GM18498 (cell line): ENCODE results near the gene TSPYL6.

Experiments used
- ATAC-seq: cut with Tn5 transposase; IDR thresholded peaks from one replicate; pipeline ENCODE4 v1.9.1; 2021; ENCODE audit warnings: mild to moderate bottlenecking, moderate library complexity; ENCODE audit not compliant: unreplicated experiment

TSPYL6 gene

DNA sequence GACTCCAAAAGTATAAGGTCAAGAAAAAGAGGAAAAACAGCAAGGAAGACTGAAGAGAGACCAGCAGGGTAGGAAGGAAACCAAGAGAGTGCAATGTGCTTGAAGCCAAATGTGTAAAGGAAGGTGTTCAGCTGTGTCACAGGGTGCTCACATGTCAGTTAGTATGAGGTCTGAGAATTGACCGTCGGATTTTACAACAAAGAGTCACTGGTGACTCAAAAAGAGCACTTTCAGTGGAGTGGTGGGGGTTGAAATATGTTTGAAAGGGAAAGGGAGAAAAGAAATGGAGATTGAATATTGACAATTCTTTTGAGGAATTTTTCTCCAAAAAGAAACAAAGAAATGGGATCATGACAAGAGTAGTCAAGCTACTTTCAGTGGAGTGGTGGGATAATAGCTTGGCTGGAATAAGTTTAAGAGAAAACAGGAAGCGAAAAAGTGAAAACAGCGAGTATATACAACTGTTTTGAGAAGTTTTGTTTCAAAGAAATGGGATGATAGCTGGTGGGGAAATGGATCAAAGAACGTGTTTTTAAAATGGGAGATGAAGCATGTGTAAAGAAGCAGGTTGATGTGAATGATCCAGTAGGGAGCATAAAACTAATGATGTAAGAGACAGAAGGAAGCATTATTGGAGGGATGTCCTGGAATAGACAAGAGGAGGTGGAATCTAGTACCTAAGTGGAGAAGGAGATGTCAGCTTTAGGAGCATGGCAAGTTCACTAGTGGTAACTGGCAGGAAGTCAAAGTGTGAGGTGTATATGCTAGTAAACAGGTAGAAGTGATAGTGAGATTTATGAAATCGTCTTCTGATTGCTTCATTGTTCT lies 3.6 kb upstream of the TSPYL6 start:
- peak; percentile 85 for ATAC-seq

DNA sequence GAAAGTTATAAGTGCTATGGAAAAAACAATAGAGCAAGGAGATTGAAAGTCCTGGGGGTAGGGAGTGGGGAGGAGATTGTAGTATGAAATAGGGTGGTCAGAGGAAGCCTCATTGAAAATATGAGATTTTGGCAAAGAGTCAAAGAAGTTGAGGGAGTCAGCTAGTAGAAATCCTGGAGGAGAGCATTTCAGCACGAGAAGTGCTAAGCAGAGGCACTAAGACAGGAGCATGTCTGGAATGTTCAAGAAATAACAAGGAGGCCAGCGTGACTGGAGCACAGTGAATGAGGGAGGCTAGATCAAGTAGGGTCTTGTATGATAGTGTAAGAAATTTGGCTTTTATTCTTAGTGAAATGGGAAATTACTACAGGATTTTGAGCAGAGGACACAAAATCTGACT lies 2.1 kb upstream of the TSPYL6 start:
- ATAC-seq, result no peak

DNA sequence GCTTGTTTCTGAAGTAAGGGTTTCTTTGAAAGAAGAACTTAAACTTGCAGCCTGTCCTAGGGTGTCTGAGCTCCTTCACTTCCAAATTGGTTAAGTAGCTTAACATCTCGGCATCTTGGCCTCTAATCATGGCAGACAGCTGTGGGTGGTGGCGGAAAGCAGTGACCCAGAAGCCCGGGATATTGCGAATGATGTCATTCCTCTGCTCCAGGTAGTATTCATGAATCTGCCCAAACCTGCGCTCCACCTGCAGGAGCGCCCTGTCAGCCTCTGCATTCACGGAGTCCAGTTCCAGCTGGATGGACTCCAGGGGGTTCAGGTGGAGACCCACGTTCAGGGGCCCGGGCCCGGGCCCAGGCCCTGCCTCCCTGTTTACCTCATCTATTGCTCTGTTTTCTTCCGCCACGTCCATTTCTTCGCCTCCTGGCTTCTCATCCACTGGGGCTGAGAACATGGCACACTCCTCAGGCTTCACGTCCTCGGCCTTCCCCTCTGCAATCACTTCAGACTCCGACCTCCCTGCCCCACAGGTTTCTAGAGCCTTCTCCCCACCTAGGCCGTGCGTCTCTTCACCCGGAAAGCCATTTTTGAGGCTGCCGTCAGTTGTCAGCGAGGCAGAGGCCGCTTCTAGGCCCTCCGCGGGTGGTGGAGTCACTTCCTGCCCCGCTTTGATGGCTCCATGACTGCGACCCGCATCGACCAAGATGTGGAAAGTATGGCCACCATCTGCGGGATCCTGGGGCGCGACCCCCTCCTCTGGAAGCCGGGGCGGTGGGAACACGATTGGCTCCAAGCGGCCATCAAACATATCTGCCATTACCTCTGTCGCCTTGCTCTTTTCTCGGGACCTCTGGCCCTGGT lies 569 bp downstream of the TSPYL6 start:
- ATAC-seq, result no peak

DNA sequence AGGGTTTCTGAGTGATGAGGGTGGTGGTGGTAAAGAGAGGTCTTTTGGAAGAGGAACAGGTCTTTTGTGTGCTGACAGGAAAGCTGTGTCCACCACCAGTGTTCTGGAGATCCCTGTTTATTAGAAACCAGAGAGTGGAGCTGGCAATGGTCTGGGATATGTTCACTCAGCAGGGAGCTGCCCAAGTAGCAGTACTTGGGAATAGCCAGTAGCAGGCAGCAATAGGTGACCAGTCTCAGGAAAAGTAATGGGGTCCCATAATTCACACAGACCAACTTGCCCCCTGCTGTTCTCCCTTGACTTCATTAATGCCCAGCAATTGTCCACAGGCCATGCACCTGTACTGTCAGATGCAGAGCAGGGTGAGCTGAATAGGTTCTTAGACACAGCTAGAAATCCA lies 1.8 kb downstream of the TSPYL6 start:
- no peak for ATAC-seq

DNA sequence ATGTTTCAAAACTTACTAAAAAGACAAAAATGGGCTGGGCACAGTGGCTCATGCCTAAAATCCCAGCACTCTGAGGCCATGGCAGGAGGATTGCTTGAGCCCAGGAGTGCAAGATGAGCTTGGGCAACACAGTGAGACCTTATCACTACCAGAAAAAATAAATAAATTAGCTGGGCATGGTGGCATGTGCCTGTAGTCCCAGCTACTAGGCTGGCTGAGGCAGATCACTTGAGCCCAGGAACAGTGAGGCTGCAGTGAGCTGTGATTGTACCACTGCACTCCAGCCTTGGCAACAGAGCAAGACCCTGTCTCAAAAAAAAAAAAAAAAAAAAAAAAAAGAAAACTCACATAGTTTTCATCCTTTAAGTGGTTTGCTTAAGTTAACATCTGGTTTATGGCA lies 6.4 kb downstream of the TSPYL6 start:
- no peak for ATAC-seq

DNA sequence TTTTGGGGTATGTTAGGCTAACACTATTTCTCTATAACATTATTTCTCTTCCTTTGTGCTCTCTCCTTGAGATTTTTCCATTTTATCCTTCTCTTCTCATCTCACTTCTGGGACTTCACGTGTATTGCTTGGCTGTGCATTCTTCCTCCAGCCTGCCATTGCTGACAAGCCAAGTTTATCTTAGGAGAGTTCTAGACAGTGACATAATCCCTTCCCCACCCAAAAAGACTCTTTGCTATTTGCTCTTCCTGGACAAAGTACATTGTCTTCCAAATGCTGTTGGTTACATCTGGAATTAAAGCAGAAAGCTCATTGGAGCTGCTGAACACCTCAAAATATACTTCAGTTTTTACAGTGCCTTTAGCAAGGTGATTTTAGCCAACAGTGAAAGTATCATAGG lies 8.9 kb downstream of the TSPYL6 start:
- ATAC-seq, result no peak

DNA sequence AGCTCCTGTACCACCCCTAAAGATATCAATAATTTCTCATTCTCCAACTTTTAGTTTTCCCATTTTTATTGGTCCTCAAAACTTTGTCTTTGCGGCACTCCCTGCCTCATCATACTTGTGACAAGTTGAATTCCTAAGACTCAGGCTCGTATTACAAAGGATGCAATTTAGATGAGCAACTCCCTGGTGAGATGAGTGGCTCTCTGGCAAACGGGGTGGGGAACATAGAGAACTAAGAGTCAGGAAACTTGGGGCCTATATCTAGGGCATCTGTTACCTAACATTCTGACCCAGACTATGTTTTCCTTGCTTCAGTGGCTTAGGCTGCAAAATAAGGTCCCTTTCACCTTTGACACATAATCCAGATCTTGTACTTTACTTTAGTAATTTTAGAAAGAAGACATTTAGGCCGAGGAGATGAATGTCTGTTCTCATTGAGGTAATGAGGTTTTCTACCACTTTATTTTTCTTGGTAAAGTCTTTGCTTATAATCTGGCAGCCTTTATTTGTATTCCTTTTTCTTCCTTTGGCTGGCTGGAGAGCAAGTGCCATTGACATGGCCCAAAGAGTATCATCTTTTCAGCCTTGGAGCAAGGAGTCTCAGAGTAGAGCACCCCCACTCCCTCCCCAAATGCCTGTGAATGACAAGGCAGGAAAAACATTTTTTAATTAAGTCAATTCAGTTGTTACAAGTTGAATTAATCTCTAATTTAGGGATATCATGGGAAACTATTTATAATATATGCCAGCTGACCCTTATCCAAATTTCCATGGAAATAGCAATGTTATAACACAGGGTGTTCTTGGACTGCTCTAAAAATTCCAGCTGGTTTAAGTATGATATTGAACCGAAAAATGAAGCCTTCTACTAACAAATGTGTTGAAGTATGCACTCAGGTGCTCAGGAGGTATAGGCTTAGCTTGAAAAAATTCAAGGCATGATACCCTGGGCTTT lies 15.2 kb downstream of the TSPYL6 start:
- no peak for ATAC-seq

DNA sequence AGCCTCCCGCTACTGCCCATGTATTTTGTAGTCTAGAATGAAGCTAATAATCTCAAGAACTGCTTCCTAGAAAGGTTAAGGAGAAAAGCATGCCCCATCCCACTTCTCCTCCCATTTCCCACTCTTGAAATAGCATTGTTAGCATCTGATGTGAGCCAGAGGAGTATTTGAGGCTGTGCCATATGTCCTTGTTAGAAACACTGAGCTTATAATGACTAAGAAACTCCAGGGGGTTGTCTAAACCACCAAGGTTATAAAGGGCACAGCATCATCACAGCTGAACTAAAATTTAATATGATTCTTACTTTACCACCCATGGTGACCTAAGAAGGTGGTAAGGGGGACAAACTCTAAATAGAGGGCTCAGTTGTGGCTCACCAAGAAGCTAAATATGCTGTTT lies 16.6 kb downstream of the TSPYL6 start:
- ATAC-seq, result no peak

DNA sequence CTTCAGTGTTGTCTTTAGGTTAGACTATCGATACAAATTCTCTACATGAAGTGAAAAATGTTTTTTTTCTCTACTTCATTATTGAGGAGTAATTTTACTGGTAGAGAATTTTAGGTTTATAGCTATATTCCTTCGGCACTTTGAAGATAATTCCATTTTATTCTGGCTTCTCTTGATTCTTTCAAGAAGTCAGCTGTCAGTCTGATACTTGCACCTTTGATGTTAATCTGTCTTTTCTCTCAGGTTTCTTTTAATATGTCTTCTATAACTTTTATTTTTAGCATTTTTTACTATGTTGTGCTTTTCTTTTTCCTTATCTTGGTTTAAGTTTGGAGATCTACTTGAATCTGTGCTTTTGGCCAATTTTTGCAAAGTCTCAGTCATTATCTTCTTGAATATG lies 18.6 kb downstream of the TSPYL6 start:
- no peak for ATAC-seq

DNA sequence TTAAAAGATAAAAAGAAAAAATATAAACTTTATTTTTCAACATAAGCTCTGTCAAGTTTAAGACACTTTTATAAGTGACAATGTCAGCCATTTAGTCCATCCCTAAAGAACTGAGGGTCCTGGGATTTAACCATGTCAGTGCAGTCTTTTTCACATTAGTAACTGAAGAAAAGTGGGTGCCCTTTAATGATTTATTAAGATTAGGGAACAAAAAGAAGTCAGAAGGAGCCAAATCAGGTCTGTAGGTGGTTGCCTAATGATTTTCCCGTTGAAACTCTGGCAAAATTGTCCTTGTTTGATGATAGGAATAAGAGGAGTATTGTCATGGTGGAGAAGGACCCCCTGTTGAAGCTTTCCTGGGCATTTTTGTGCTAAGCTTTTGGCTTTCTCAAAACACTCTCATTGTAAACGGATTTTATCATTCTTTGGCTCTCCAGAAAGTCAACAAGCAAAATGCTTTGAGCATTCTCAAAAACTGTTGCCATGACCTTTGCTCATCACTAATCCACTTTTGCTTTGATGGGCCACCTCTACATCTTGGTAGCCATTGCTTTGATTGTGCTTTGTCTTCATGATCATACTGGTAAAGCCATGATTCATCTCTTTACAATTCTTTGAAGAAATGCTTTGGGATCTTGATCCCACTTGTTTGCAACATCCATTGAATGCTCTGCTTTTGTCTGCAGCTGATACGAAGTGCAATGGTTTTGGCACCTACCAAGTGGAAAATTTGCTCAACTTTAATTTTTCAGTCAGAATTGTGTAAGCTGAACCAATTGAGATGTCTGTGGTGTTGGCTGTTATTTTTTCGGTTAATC lies 22.0 kb downstream of the TSPYL6 start:
- ATAC-seq, result no peak

DNA sequence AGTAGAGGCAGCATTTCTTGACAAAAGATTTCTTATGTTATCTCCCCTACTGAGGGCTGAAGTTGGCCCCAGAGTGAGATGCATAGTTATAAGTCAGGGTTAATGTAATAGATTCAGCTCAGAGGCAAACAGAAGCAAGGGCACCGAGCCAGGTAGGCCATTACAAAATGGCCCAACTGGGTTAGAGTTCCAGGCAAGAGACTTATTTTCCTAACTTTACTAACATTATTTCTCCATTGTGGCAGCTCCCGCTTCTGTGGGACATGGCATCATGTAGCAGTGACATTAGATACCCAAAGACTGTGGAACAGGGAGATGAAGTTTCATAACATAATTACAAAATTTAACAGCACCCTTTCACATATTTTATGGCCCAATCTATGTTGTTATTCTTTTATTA lies 27.1 kb downstream of the TSPYL6 start:
- no peak for ATAC-seq

DNA sequence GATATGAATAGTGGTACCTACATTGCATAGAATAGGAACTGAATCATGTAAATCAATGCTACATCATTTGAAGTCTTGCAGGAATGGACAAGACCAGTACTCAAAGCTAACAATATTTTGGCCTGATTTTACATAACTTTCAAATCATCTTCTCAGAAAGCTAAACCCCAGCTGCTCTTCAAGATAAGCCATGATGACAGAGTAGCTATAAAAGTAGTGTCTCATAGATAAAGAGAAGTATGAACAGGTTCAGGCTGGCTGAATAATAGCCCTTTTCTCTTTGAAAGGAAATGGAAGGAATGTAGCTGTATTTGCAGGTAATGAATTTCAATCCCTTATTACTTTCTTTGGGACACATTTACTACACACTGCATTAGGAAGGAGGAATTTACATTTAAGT lies 28.2 kb downstream of the TSPYL6 start:
- ATAC-seq, result no peak

DNA sequence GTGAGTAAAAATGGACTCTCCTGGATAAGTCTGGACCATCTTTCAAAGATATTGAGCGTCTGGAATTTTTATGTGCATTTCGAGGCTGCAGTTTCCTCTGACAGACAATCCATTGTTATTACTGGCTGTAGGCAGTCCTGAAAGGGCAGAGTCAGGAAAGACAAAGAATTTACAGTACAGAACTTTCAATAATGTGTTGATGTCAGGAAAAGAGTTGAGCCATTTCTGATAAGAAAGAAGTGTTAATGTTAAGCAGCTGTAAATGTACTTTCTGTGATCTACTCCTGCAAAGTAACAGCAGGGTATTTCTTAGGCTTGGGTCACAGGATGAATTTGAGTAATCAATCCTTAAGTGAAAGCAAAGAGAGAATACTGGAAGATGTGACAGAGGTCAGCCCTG lies 29.8 kb downstream of the TSPYL6 start:
- ATAC-seq, result no peak

DNA sequence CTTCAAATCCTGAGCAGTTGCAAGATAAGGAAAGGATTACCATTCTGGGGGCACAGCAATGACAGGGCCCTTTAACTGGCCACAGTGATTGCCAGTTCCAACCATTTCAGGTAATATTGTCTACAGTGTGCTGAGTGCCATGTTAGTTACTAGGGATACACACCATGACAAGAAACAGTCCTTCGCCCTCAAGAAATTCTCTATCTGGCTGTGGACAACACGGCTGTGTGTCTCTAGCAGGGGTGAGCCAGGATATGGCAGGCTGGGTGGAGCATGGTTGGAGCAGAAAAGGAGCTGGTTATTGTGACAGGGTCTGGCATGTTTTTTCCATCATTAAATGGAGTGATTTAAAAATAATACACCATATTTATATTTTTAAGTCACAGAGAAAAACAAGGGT lies 31.0 kb downstream of the TSPYL6 start:
- ATAC-seq, result no peak

DNA sequence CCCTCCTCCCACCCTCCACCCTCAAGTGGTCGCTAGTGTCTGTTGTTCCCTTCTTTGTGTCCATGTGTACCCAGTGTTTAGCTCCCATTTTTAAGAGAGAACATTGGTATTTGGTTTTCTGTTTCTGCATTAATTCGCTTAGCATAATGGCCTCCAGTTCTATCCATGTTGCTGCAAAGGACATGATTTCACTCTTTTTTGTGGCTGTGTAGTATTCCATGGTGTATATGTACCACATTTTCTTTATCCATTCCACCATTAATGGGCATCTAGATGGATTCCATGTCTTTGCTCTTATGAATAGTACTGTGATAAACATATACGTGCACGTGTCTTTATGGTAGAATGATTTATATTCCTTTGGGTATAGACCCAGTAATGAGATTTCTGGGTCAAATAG lies 42.9 kb downstream of the TSPYL6 start:
- no peak for ATAC-seq

DNA sequence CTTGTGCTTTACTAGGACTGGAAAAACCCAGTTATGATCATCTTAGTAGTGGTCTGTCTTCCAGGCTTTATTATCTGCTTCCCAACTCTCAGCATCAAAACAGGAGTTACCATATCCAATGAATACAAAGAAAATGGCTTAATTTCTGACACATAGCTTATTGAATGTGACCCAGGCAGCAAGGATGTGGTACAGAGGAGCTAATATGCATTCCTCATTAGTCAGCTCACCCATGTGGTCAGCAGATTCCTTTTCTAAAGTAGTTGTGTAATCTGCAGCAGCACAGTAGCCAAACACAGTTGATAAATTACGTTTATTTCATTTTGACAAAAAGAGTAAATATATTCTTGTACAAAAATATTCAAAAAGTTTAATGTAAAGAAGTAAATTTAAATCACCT lies 43.6 kb downstream of the TSPYL6 start:
- no peak for ATAC-seq

DNA sequence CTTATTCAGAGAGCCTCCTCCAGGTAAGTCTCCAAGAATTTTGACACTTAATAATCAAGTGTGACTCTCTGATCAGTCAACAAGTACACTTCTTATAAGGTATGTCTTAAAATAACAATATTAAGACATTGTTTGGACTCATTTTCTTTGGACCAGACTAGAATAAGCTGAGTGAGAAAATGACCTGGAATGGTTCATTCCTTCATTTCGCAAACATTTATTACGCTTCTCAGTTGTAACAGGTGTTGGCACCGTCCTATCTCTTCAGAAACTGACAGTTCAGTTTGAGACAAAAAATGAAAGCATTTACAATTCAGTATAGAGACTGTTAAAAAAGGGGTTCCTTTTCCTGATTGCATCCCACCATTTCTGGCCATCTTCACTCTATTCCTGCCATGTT lies 46.6 kb downstream of the TSPYL6 start:
- no peak for ATAC-seq

DNA sequence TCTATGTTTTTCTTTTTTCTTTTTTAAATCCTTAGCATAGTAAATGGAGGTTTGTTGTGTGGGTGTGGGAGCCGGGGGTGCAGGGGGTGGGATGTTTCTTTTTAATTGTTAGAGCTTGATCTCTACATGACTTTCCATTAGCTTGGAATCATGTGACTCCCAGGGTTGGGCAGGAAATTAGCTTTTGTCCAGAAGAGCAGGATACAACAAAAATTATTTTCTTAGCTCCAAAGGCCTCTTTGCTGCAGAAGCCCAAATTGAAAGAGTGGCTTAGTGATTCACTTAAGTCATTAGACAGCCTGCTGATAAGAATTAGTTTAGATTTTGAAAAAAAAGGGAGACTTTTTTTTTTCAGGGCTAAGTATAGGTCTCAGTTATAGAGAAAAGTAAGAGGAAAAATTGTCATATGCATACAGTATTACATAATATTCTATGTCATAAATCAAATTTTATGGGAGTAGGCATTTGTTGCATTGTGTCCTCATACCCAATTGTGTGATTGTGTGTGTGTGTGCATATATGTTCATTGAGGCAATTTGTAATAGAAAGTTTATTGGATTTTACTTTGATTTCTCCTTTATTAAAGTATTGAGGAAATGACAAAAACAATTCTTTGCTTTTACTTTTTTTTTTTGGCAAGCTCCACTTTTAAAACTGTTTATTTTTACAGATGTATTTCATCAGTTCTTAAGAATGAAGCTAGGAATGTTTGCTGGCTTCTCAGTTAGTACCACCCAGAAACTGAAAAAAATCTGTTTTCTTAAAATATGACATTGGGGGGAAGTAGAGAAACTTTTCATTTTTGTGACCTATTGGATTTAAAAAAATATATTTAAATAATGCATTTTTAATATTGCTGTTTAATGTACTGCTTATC lies 47.4 kb downstream of the TSPYL6 start:
- no peak for ATAC-seq

DNA sequence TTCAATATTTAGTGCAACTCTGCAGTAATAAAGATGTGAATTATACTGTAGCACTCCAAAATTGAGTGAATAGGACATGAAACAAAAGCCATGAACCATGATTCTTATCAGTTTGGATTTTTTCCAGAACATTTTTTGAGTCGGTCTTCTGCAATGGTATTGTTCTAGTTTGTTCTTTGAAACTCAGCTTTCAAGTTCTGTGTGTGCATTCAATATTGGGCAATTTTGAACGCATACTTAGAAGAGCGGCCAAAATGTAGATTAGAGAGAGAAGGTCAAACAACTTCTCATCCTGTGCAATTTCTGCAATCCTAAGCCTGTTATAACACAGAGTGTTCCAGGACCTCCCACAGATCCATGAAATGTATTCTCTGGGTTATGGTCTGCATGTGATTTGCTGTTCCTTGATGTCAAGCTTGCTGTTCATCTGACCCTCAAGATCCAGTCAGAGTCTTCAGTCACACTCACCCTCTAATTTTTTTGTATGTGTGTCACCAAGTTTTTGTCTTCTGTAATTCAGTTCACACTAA lies 48.3 kb downstream of the TSPYL6 start:
- no peak for ATAC-seq
